HCT116 (cell line): ENCODE data around the gene MEN1. TPM values are rescaled to one million over a fixed set of nuclear protein-coding genes. Genes with fewer than 3 reads are reported as not detected.
A peak's percentile ranks its signal among the peaks of the same experiment; 100 is the strongest.

ENCODE experiments used
- ATAC-seq: fragments of 200-7000 bp; cut with Tn5 transposase; 2 replicates; pipeline ENCODE4 v1.9.1; 2020; ENCODE audit warnings: mild to moderate bottlenecking, moderate library complexity
- BruUV-seq: library from RNA; stranded (reverse); fragments of 400-500 nt; replicated peaks from 2 replicates; lab custom pipeline; 2021; lab: Mats Ljungman, UMichigan
- CTCF ChIA-PET: fragments of 300-600 bp; sonication (Branson Sonifier 250); formaldehyde crosslinking; loops from one replicate; lab custom pipeline; 2021; ENCODE audit warnings: antibody characterized with exemption; lab: Charles Lee
- POLR2A ChIA-PET: fragments of 300-600, 350-600 bp; sonication (Branson Sonifier 250); formaldehyde crosslinking; loops from one replicate; lab custom pipeline; 2021; ENCODE audit warnings: antibody characterized with exemption; lab: Charles Lee
- RAD21 ChIA-PET, 2 experiments: fragments of 300-600 bp; sonication (Branson Sonifier 250); formaldehyde crosslinking; loops; one replicate each; lab custom pipeline; 2023; ENCODE audit warnings: low total read pairs in 2 of 2; ENCODE audit not compliant: uncharacterized antibody in 2 of 2, unreplicated experiment in 2 of 2, low non-redundant PET in 1 of 2; lab: Charles Lee
- DNase-seq: peaks from one replicate; pipeline ENCODE4 v3.0.0-alpha.2; 2010; ENCODE audit warnings: low read depth, low spot score
- H2AFZ ChIP-seq: fragments of 200-600 bp; shearing (Covaris generic), sonication (generic); 2 replicates; pipeline ENCODE4 v1.6.1; 2017; ENCODE audit warnings: low read depth, mixed run types, mixed read lengths, antibody characterized with exemption, low read length; ENCODE audit not compliant: poor library complexity, severe bottlenecking
- H3K27ac ChIP-seq: 2 replicates; pipeline ENCODE4 v1.5.1; 2012; ENCODE audit warnings: low read depth, low read length
- H3K27me3 ChIP-seq: fragments of 200-600 bp; sonication (generic); 2 replicates; pipeline ENCODE4 v1.6.1; 2016; ENCODE audit warnings: mixed run types, low read length, mixed read lengths; ENCODE audit not compliant: insufficient read depth
- H3K36me3 ChIP-seq, 2 experiments: fragments of 200-500 bp in 1 of 2; fragments of 200-600 bp in 1 of 2; sonication (Bioruptor generic) in 1 of 2; sonication (generic) in 1 of 2; 2 replicates each; pipeline versions ENCODE4 v1.5.1 to v1.6.1; 2014 to 2016; ENCODE audit warnings: low read length in 2 of 2, inconsistent platforms in 1 of 2, mixed read lengths in 1 of 2, mixed run types in 1 of 2; ENCODE audit not compliant: insufficient read depth in 2 of 2, control insufficient read depth in 1 of 2
- H3K4me1 ChIP-seq, 2 experiments: fragments of 200-600 bp in 1 of 2; sonication (generic) in 1 of 2; 2 replicates each; pipeline versions ENCODE4 v1.5.1 to v1.6.1; 2012 to 2017; ENCODE audit warnings: low read length in 2 of 2, inconsistent platforms in 1 of 2, mild to moderate bottlenecking in 1 of 2, mixed read lengths in 1 of 2, mixed run types in 1 of 2, moderate library complexity in 1 of 2; ENCODE audit not compliant: insufficient read depth in 2 of 2, control insufficient read depth in 1 of 2
- H3K4me2 ChIP-seq: fragments of 200-600 bp; sonication (generic); 2 replicates; pipeline ENCODE4 v1.6.1; 2017; ENCODE audit warnings: mixed run types, low read length, mixed read lengths
- H3K4me3 ChIP-seq, 2 experiments: fragments of 200-600 bp in 1 of 2; sonication (generic) in 1 of 2; replicated peaks in 1 of 2; 2 replicates each; pipeline ENCODE4 v1.5.1; 2011 to 2016; ENCODE audit warnings: low read length in 2 of 2, control low read depth in 1 of 2, low read depth in 1 of 2, mild to moderate bottlenecking in 1 of 2, mixed read lengths in 1 of 2, mixed run types in 1 of 2
- H3K79me2 ChIP-seq: fragments of 200-600 bp; sonication (generic); 2 replicates; pipeline ENCODE4 v1.6.1; 2017; ENCODE audit warnings: mild to moderate bottlenecking, mixed run types, low read length, moderate library complexity, mixed read lengths; ENCODE audit not compliant: insufficient read depth
- H3K9ac ChIP-seq: fragments of 200-600 bp; sonication (generic); 2 replicates; pipeline ENCODE4 v1.6.1; 2016; ENCODE audit warnings: low read length, mixed read lengths
- H3K9me2 ChIP-seq: fragments of 200-600 bp; sonication (generic), shearing (Covaris generic); 2 replicates; pipeline ENCODE4 v1.6.1; 2017; ENCODE audit warnings: mixed run types, mild to moderate bottlenecking, moderate library complexity; ENCODE audit not compliant: insufficient read depth
- H3K9me3 ChIP-seq, 2 experiments: fragments of 200-500 bp in 1 of 2; fragments of 200-600 bp in 1 of 2; sonication (Bioruptor generic) in 1 of 2; sonication (generic) in 1 of 2; 2 replicates each; pipeline ENCODE4 v1.6.1; 2014 to 2017; ENCODE audit warnings: low read length in 2 of 2, mixed read lengths in 2 of 2, inconsistent platforms in 1 of 2, low read depth in 1 of 2, mild to moderate bottlenecking in 1 of 2, mixed run types in 1 of 2, moderate library complexity in 1 of 2; ENCODE audit not compliant: control insufficient read depth in 1 of 2, insufficient read depth in 1 of 2
- H4K20me1 ChIP-seq: fragments of 200-600 bp; sonication (generic), shearing (Covaris generic); 2 replicates; pipeline ENCODE4 v1.6.1; 2017; ENCODE audit warnings: mixed run types, mild to moderate bottlenecking, moderate library complexity; ENCODE audit not compliant: insufficient read depth
- ATF3 ChIP-seq: IDR thresholded peaks from 2 replicates; pipeline ENCODE4 v1.6.1; 2012
- CBX3 ChIP-seq: IDR thresholded peaks from 2 replicates; pipeline ENCODE4 v1.6.1; 2012; ENCODE audit warnings: low read depth
- CEBPB ChIP-seq: IDR thresholded peaks from 2 replicates; pipeline ENCODE4 v1.6.1; 2012; ENCODE audit warnings: low read depth
- CTCF ChIP-seq, 3 experiments: fragments of 200-600 bp in 1 of 3; sonication (generic) in 1 of 3; IDR thresholded peaks in 2 of 3; conservative IDR thresholded peaks in 1 of 3; 2 replicates each; pipeline ENCODE4 v1.5.1; 2012 to 2017; ENCODE audit warnings: low read depth in 2 of 3, low read length in 2 of 3, antibody characterized with exemption in 1 of 3, borderline replicate concordance in 1 of 3, control low read depth in 1 of 3, mild to moderate bottlenecking in 1 of 3, mixed read lengths in 1 of 3, mixed run types in 1 of 3, moderate library complexity in 1 of 3; ENCODE audit not compliant: insufficient read depth in 1 of 3
- EGR1 ChIP-seq: IDR thresholded peaks from 2 replicates; pipeline ENCODE4 v1.6.1; 2012; ENCODE audit warnings: low read depth
- EZH2 ChIP-seq: fragments of 200-600 bp; sonication (generic); IDR thresholded peaks from 2 replicates; pipeline ENCODE4 v1.6.1; 2017; ENCODE audit warnings: antibody characterized with exemption, mixed run types
- EZH2phosphoT487 ChIP-seq: fragments of 200-600 bp; IDR thresholded peaks from 2 replicates; pipeline ENCODE4 v1.6.1; 2018; ENCODE audit warnings: antibody characterized with exemption, borderline replicate concordance
- FOSL1 ChIP-seq: IDR thresholded peaks from 2 replicates; pipeline ENCODE4 v1.6.1; 2012; ENCODE audit warnings: low read depth
- JUND ChIP-seq: IDR thresholded peaks from 2 replicates; pipeline ENCODE4 v1.6.1; 2012
- POLR2AphosphoS5 ChIP-seq: IDR thresholded peaks from 2 replicates; pipeline ENCODE4 v1.6.1; 2011; ENCODE audit warnings: mild to moderate bottlenecking, low read depth, low read length, moderate library complexity
- RAD21 ChIP-seq: IDR thresholded peaks from 2 replicates; pipeline ENCODE4 v1.6.1; 2012; ENCODE audit warnings: low read depth, mild to moderate bottlenecking
- REST ChIP-seq: IDR thresholded peaks from 2 replicates; pipeline ENCODE4 v1.6.1; 2012; ENCODE audit warnings: low read depth
- SIN3A ChIP-seq: IDR thresholded peaks from 2 replicates; pipeline ENCODE4 v1.6.1; 2012; ENCODE audit warnings: low read depth
- ZBTB33 ChIP-seq: IDR thresholded peaks from 2 replicates; pipeline ENCODE4 v1.6.1; 2011; ENCODE audit warnings: mild to moderate bottlenecking, low read length, moderate library complexity; ENCODE audit not compliant: insufficient replicate concordance; ENCODE audit errors: extremely low read depth
- ZNF274 ChIP-seq: fragments of 200-500 bp; sonication (Bioruptor generic); IDR thresholded peaks from 2 replicates; pipeline ENCODE4 v1.6.1; 2014; ENCODE audit warnings: mild to moderate bottlenecking, low read depth, low read length, inconsistent platforms
- intact Hi-C: fragments of 100-400 bp; cut with micrococcal nuclease; formaldehyde crosslinking; loops from 2 replicates; pipeline ENCODE4 v1.10.0; 2022
- total RNA-seq: library from RNA; stranded (reverse); gene quantifications from one replicate; pipeline ENCODE4 v1.2.1, GENCODE V29; 2021; ENCODE audit not compliant: unreplicated experiment

The MEN1 gene
- total RNA-seq, 1 experiment from 2014 or later = 62.1 TPM

- CTCF ChIA-PET = interaction anchor here (2.1 kb wide), 1 partner anchor 7 kb away, joined by 9 read pairs; the partner anchor contains the start of gene CDC42BPG
These were observed 26.2 kb upstream of the MEN1 start for GRCh38 chr11:64836448-64837072.

More at GRCh38 chr11:64836448-64837072, 26.2 kb upstream of the MEN1 start:
- no peaks in the 10 kb centered on the region for H3K9me3 ChIP-seq
- no peak overlapping the region for H3K4me2 ChIP-seq
- no peaks in the 10 kb centered on the region for H3K9me2 ChIP-seq
- ChIA-PET RAD21 (no interaction called here), POLR2A (interaction anchor here (1.0 kb wide), 1 partner anchor 51 kb away, joined by 3 read pairs; no protein-coding TSS in a partner anchor)
- BruUV-seq = no TSS peak
- no peaks in the 10 kb centered on the region for H3K27me3 ChIP-seq
- ATAC-seq (no peak), DNase-seq (no peak)
- H3K27ac ChIP-seq = peak overlapping the region; percentile 61; the same call in 1 of the 2 replicates
- no peaks in the 10 kb centered on the region for H4K20me1 ChIP-seq
- intact Hi-C loops = no loop called here
- H3K79me2 ChIP-seq = peaks cover 1% of the 10 kb centered on the region; the same call in 1 of the 2 replicates
- peaks cover 14 to 17% of the 10 kb centered on the region in 2 experiments for H3K4me1 ChIP-seq
- H3K4me3 ChIP-seq = no peak overlapping the region
- H2AFZ ChIP-seq = no peak overlapping the region
- no peak overlapping the region for H3K9ac ChIP-seq
- TF ChIP-seq SIN3A = no peak
- TF ChIP-seq REST = no peak
- TF ChIP-seq ZNF274 = no peak
- TF ChIP-seq CEBPB = no peak
- TF ChIP-seq RAD21 = no peak
- TF ChIP-seq POLR2AphosphoS5 = no peak
- no peak for TF ChIP-seq EZH2
- TF ChIP-seq EZH2phosphoT487 = no peak
- TF ChIP-seq JUND = no peak
- TF ChIP-seq CTCF (IDR thresholded peaks at IDR 0.05 in 2 of 3, conservative IDR thresholded peaks at IDR 0.05 in 1 of 3; ENCODE audit: borderline replicate concordance in 1 of 3, insufficient read depth in 1 of 3, low read depth in 2 of 3, low read length in 2 of 3) = no peak
- TF ChIP-seq ATF3 = no peak
- no peak for TF ChIP-seq EGR1
- TF ChIP-seq FOSL1 = no peak
- no peak for TF ChIP-seq ZBTB33
- no peak for TF ChIP-seq CBX3
- peaks cover 11 to 15% of the 10 kb centered on the region in 2 experiments; a peak in 3 of 4 replicates for H3K36me3 ChIP-seq
